Inflammatory macrophage (primary cell): ENCODE data around the gene IKBKG.
"Not testable (repeated sequence)": the region's sequence is repeated elsewhere in the genome, so short reads cannot be mapped to it uniquely, and the experiment has no call there.

ENCODE experiments used
- DNase-seq, 2 donors: peaks; one replicate each; pipeline ENCODE4 v3.0.0-alpha.2; 2020 to 2022

Gene IKBKG

GRCh38 chrX:154607370-154607769 lies 60.0 kb downstream of the IKBKG start:
- DNase-seq: no peak

DNA sequence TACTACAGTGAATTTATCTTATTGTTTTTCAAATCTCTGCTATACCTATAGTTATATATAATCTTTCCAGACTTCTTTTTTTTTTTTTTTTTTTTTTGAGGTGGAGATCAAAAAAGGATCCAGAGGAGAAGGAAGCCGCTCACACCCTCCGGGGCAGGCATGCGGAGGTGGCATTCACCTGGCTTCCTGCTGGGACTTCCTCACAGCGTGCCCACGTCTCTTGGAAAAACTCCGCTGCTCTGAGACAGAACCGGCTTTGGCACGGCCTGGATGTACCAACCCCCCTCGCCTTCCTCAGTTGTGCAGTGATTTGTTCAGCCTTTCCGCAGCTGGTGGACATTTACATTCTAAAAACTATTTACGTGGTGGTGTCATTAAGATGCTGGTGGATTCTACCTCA lies 60.6 kb downstream of the IKBKG start:
- DNase-seq: not testable (repeated sequence)

- not testable (repeated sequence) for DNase-seq
Observed at GRCh38 chrX:154608823-154609222, 61.4 kb downstream of the IKBKG start.

DNA sequence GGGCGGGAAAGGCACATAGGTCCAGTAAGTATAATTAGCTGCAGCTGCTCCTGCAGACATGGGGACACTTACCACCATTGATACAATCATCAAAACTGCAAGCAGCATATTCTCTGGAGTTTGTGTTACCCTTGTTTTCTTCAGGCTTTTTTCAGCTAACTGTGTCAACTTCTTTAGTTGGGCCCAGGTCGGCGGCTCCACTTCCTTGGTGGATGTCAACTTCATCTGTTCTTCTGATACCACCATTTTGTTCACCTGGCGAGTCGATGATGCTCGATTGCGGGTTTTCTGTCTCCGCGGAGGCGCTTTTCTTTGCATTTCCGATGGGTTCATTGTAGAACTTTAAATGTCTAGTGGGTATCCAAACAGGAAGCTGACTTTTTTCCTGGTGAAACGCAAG lies 63.7 kb downstream of the IKBKG start:
- not testable (repeated sequence) for DNase-seq

- DNase-seq: not testable (repeated sequence)
Observed at GRCh38 chrX:154613586-154613985, 66.2 kb downstream of the IKBKG start.
